H1 (cell line): ENCODE data around the gene RPS19. TPM values are rescaled to one million over a fixed set of nuclear protein-coding genes. Genes with fewer than 3 reads are reported as not detected.

ENCODE experiments used
- CTCF ChIA-PET: fragments of 300-600 bp; sonication (Branson Sonifier 250); formaldehyde crosslinking; loops from one replicate; lab custom pipeline; 2021; ENCODE audit not compliant: partially characterized antibody; lab: Charles Lee
- POLR2A ChIA-PET: fragments of 300-600 bp; sonication (Branson Sonifier 250); formaldehyde crosslinking; loops from one replicate; lab custom pipeline; 2021; ENCODE audit warnings: inconsistent platforms; ENCODE audit not compliant: partially characterized antibody; lab: Charles Lee
- DNase-seq, 2 experiments: peaks; one replicate each; pipeline versions ENCODE4 v3.0.0 to v3.0.0-alpha.2; 2010 to 2022; ENCODE audit warnings: low spot score in 2 of 2, low read depth in 1 of 2, mixed read lengths in 1 of 2
- FAIRE-seq: peaks from 2 replicates; lab custom pipeline; 2011; peaks lifted over from hg19 to GRCh38; lab: Jason Lieb, UNC
- H2AFZ ChIP-seq: 2 replicates; pipeline ENCODE4 v1.8.1; 2012; ENCODE audit warnings: low read length, inconsistent platforms
- H2AK5ac ChIP-seq: 2 replicates; pipeline ENCODE4 v1.6.1; 2013; ENCODE audit warnings: low read depth, low read length
- H2BK120ac ChIP-seq: replicated peaks from 2 replicates; pipeline ENCODE3; 2013; ENCODE audit warnings: low read depth, low read length, inconsistent platforms
- H2BK12ac ChIP-seq: 2 replicates; pipeline ENCODE4 v1.6.1; 2013; ENCODE audit warnings: low read depth, low read length
- H2BK15ac ChIP-seq: 2 replicates; pipeline ENCODE4 v1.6.1; 2013; ENCODE audit warnings: low read length
- H2BK20ac ChIP-seq: 2 replicates; pipeline ENCODE4 v1.6.1; 2013; ENCODE audit warnings: low read length
- H2BK5ac ChIP-seq: 2 replicates; pipeline ENCODE4 v1.6.1; 2013; ENCODE audit warnings: low read depth, low read length
- H3K14ac ChIP-seq: 2 replicates; pipeline ENCODE4 v1.6.1; 2013; ENCODE audit warnings: inconsistent platforms; ENCODE audit not compliant: insufficient read length
- H3K18ac ChIP-seq: 2 replicates; pipeline ENCODE4 v1.6.1; 2013; ENCODE audit warnings: low read length; ENCODE audit errors: extremely low read depth
- H3K23ac ChIP-seq: 2 replicates; pipeline ENCODE4 v1.6.1; 2013; ENCODE audit warnings: inconsistent platforms; ENCODE audit not compliant: insufficient read length
- H3K23me2 ChIP-seq: 2 replicates; pipeline ENCODE4 v1.6.1; 2013; ENCODE audit warnings: low read depth, low read length
- H3K27ac ChIP-seq: 2 replicates; pipeline ENCODE4 v1.6.1; 2011; ENCODE audit warnings: low read depth, low read length, inconsistent platforms
- H3K27me3 ChIP-seq, 4 experiments: replicated peaks in 1 of 4; 1 replicate in 1 of 4; 2 replicates in 3 of 4; pipeline versions ENCODE4 v1.6.1 to v1.8.1; 2011 to 2013; ENCODE audit warnings: low read length in 3 of 4, mild to moderate bottlenecking in 3 of 4, inconsistent platforms in 2 of 4, mixed read lengths in 2 of 4, moderate library complexity in 1 of 4; ENCODE audit not compliant: control insufficient read depth in 3 of 4, insufficient read depth in 3 of 4; ENCODE audit errors: extremely low read depth in 1 of 4
- H3K36me3 ChIP-seq, 4 experiments: 2 replicates each; pipeline versions ENCODE4 v1.6.1 to v1.8.1; 2011 to 2013; ENCODE audit warnings: mild to moderate bottlenecking in 4 of 4, low read length in 3 of 4, moderate library complexity in 2 of 4, control low read depth in 1 of 4, inconsistent platforms in 1 of 4; ENCODE audit not compliant: insufficient read depth in 4 of 4, control insufficient read depth in 2 of 4
- H3K4ac ChIP-seq: replicated peaks from 2 replicates; pipeline ENCODE3; 2013; ENCODE audit warnings: low read length, low read depth, mixed read lengths, inconsistent platforms; ENCODE audit not compliant: insufficient read length
- H3K4me1 ChIP-seq, 4 experiments: replicated peaks in 1 of 4; 1 replicate in 1 of 4; 2 replicates in 3 of 4; pipeline versions ENCODE4 v1.6.1 to v1.8.1; 2011 to 2013; ENCODE audit warnings: low read length in 3 of 4, inconsistent platforms in 2 of 4, mixed read lengths in 1 of 4; ENCODE audit not compliant: insufficient read depth in 4 of 4, control insufficient read depth in 3 of 4
- H3K4me2 ChIP-seq, 2 experiments: 2 replicates each; pipeline versions ENCODE4 v1.6.1 to v1.8.1; 2011 to 2013; ENCODE audit warnings: low read depth in 2 of 2, low read length in 2 of 2, control low read depth in 1 of 2, inconsistent platforms in 1 of 2, mild to moderate bottlenecking in 1 of 2; ENCODE audit not compliant: insufficient read depth in 1 of 2
- H3K4me3 ChIP-seq, 4 experiments: fragments of 200-600, 300-600 bp in 1 of 4; sonication (generic), shearing (Covaris generic), sonication (Bioruptor Twin) in 1 of 4; 2 replicates each; pipeline versions ENCODE4 v1.5.1 to v1.8.1; 2011 to 2016; ENCODE audit warnings: low read length in 4 of 4, low read depth in 3 of 4, control low read depth in 2 of 4, inconsistent platforms in 2 of 4, mild to moderate bottlenecking in 2 of 4, mixed read lengths in 1 of 4, moderate library complexity in 1 of 4; ENCODE audit not compliant: insufficient read depth in 2 of 4; ENCODE audit errors: extremely low read depth in 1 of 4
- H3K56ac ChIP-seq: replicated peaks from 2 replicates; pipeline ENCODE3; 2013; ENCODE audit warnings: low read depth, mild to moderate bottlenecking, mixed read lengths, low read length, inconsistent platforms; ENCODE audit not compliant: insufficient read length
- H3K79me1 ChIP-seq: 2 replicates; pipeline ENCODE4 v1.6.1; 2013; ENCODE audit warnings: low read depth, low read length, control low read depth
- H3K79me2 ChIP-seq, 2 experiments: 2 replicates each; pipeline versions ENCODE4 v1.6.1 to v1.8.1; 2012 to 2013; ENCODE audit warnings: low read length in 2 of 2, mild to moderate bottlenecking in 2 of 2, inconsistent platforms in 1 of 2; ENCODE audit not compliant: insufficient read depth in 2 of 2, control insufficient read depth in 1 of 2
- H3K9ac ChIP-seq, 4 experiments: replicated peaks in 1 of 4; 1 replicate in 1 of 4; 2 replicates in 3 of 4; pipeline versions ENCODE4 v1.6.1 to v1.8.1; 2011 to 2013; ENCODE audit warnings: low read depth in 3 of 4, low read length in 3 of 4, control low read depth in 2 of 4, mild to moderate bottlenecking in 2 of 4, moderate library complexity in 2 of 4, inconsistent platforms in 1 of 4; ENCODE audit errors: extremely low read depth in 1 of 4
- H3K9me3 ChIP-seq, 2 experiments: 2 replicates each; pipeline versions ENCODE4 v1.6.1 to v1.8.1; 2012 to 2013; ENCODE audit warnings: mild to moderate bottlenecking in 2 of 2, moderate library complexity in 2 of 2, control low read depth in 1 of 2, inconsistent platforms in 1 of 2, low read depth in 1 of 2, low read length in 1 of 2, mixed read lengths in 1 of 2; ENCODE audit not compliant: insufficient read depth in 2 of 2
- H4K20me1 ChIP-seq, 2 experiments: replicated peaks in 1 of 2; 2 replicates each; pipeline versions ENCODE3 to v1.8.1; 2011 to 2013; ENCODE audit warnings: inconsistent platforms in 2 of 2, low read length in 2 of 2, mild to moderate bottlenecking in 1 of 2; ENCODE audit not compliant: insufficient read depth in 2 of 2, control insufficient read depth in 1 of 2
- H4K5ac ChIP-seq: 2 replicates; pipeline ENCODE4 v1.6.1; 2013; ENCODE audit warnings: low read length, low read depth, mixed read lengths, inconsistent platforms; ENCODE audit not compliant: insufficient read length
- H4K8ac ChIP-seq: 2 replicates; pipeline ENCODE4 v1.8.0; 2013; ENCODE audit warnings: mild to moderate bottlenecking, moderate library complexity, low read length, inconsistent platforms; ENCODE audit not compliant: insufficient read depth; ENCODE audit errors: extremely low read depth
- H4K91ac ChIP-seq: replicated peaks from 2 replicates; pipeline ENCODE3; 2013; ENCODE audit warnings: low read length, mixed read lengths, inconsistent platforms; ENCODE audit not compliant: insufficient read length
- BCL11A ChIP-seq, 2 experiments: IDR thresholded peaks; one replicate each; pipeline ENCODE4 v1.6.1; 2011; ENCODE audit warnings: low read depth in 2 of 2, low read length in 2 of 2, mild to moderate bottlenecking in 2 of 2
- CTCF ChIP-seq, 3 experiments: IDR thresholded peaks; 1 replicate in 2 of 3; 2 replicates in 1 of 3; pipeline versions ENCODE4 v1.5.1 to v1.6.1; 2011; ENCODE audit warnings: low read length in 3 of 3, mild to moderate bottlenecking in 3 of 3, inconsistent platforms in 2 of 3, low read depth in 1 of 3, moderate library complexity in 1 of 3; ENCODE audit not compliant: insufficient read depth in 1 of 3; ENCODE audit errors: control extremely low read depth in 1 of 3
- EGR1 ChIP-seq: IDR thresholded peaks from 2 replicates; pipeline ENCODE4 v1.6.1; 2011; ENCODE audit warnings: low read depth, low read length, borderline replicate concordance
- GTF2F1 ChIP-seq: IDR thresholded peaks from 2 replicates; pipeline ENCODE4 v1.6.1; 2012; ENCODE audit warnings: low read depth, low read length, improper control_type of control experiment, borderline replicate concordance
- NANOG ChIP-seq: IDR thresholded peaks from 2 replicates; pipeline ENCODE4 v1.6.1; 2011; ENCODE audit warnings: low read length, low read depth, mild to moderate bottlenecking, inconsistent platforms; ENCODE audit not compliant: insufficient read depth, poor library complexity, severe bottlenecking
- SUZ12 ChIP-seq: fragments of 200-600 bp; sonication (generic); IDR thresholded peaks from 2 replicates; pipeline ENCODE4 v1.6.1; 2012; ENCODE audit warnings: mild to moderate bottlenecking, inconsistent platforms, low read length, moderate library complexity, mixed read lengths
- TBP ChIP-seq: IDR thresholded peaks from 2 replicates; pipeline ENCODE4 v1.6.1; 2011; ENCODE audit warnings: low read depth, low read length, improper control_type of control experiment
- TCF12 ChIP-seq: IDR thresholded peaks from 2 replicates; pipeline ENCODE4 v1.6.1; 2011; ENCODE audit warnings: low read depth, mild to moderate bottlenecking, low read length
- YY1 ChIP-seq: IDR thresholded peaks from 2 replicates; pipeline ENCODE4 v1.6.1; 2011; ENCODE audit warnings: low read depth, mild to moderate bottlenecking, low read length
- WGBS, 2 experiments: shearing (Covaris generic) in 1 of 2; methylation state at CpG; one replicate each; pipeline versions ENCODE4 v1.1.6 to v1.1.7; 2013 to 2015; ENCODE audit warnings: low lambda C conversion rate in 2 of 2, mixed read lengths in 2 of 2, inconsistent platforms in 1 of 2, low coverage in 1 of 2, missing lambda C conversion rate in 1 of 2; ENCODE audit not compliant: insufficient replicate concordance in 2 of 2, insufficient coverage in 1 of 2, insufficient read length in 1 of 2; ENCODE audit errors: extremely low coverage in 1 of 2, missing lambda C conversion rate in 1 of 2; 5-methylcytosine and 5-hydroxymethylcytosine counted together
- polyA plus RNA-seq, 7 experiments: library from polyadenylated mRNA; depleted of rRNA in 3 of 7; stranded (reverse) in 5 of 7; unstranded in 2 of 7; fragments of >200 nt in 5 of 7; fragments of 200-250 nt in 2 of 7; gene quantifications; 1 replicate in 5 of 7; 2 replicates in 1 of 7; 4 replicates in 1 of 7; pipeline versions ENCODE4 v1.2.1 to v1.2.3, GENCODE V29; 2011 to 2013; ENCODE audit warnings: missing spikeins in 2 of 7, mixed read lengths in 2 of 7
- total RNA-seq: library from RNA; stranded (reverse); fragmentation: NEBNext Ultra II Directional; extraction: Animal tissue kit (Norgen Biotek cat#: 25700); gene quantifications from 2 replicates; pipeline ENCODE4 v1.2.1, GENCODE V29; 2021

RPS19 gene
- total and polyA plus RNA-seq, 2 of the 8 experiments (the other 6 are each of a cell fraction or from before 2014, with no cell fraction given) = 2,817 to 5,751 TPM

GRCh38 chr19:41879670-41880328 is 19.7 kb downstream of the RPS19 start:
- CTCF ChIA-PET = interaction anchor here (0.7 to 1.0 kb wide), 2 partner anchors 54 to 509 kb away, joined by 3 read pairs; no protein-coding TSS in a partner anchor
- TF ChIP-seq TBP (no peak), EGR1 (no peak), NANOG (no peak), TCF12 (no peak), GTF2F1 (no peak), SUZ12 (no peak), BCL11A (IDR thresholded peaks at IDR 0.05; ENCODE audit: low read depth in 2 of 2, low read length in 2 of 2) (no peak), YY1 (no peak), CTCF (IDR thresholded peaks at IDR 0.05; ENCODE audit: control extremely low read depth in 1 of 3, insufficient read depth in 1 of 3, low read depth in 1 of 3, low read length in 3 of 3) (no peak)

More at GRCh38 chr19:41879670-41880328, 19.7 kb downstream of the RPS19 start:
- Histone ChIP-seq H3K79me1 (no peaks in the 10 kb centered on the region), H3K9me3 (no peaks in the 10 kb centered on the region), H3K4me3 (no peak overlapping the region), H2AFZ (no peak overlapping the region), H3K4ac (no peak overlapping the region), H2BK120ac (no peak overlapping the region), H3K18ac (no peak overlapping the region), H2BK20ac (no peak overlapping the region), H3K4me1 (peaks cover 0 to 5% (median 2%) of the 10 kb centered on the region in 4 experiments; a peak in 5 of 7 replicates), H3K4me2 (no peak overlapping the region), H2AK5ac (no peak overlapping the region), H3K27me3 (peaks cover 1 to 19% (median 17%) of the 10 kb centered on the region in 4 experiments; a peak in 6 of 7 replicates), H3K14ac (no peak overlapping the region), H3K9ac (no peak overlapping the region), H3K56ac (no peak overlapping the region), H2BK15ac (no peak overlapping the region), H3K23ac (no peak overlapping the region), H3K27ac (no peak overlapping the region), H3K79me2 (peaks cover 0 to 2% of the 10 kb centered on the region in 2 experiments; a peak in 1 of 4 replicates), H4K91ac (no peak overlapping the region), H2BK12ac (no peak overlapping the region), H2BK5ac (no peak overlapping the region), H4K20me1 (no peaks in the 10 kb centered on the region), H3K36me3 (no peaks in the 10 kb centered on the region), H4K8ac (no peak overlapping the region; the same call in 1 of the 2 replicates), H3K23me2 (peaks cover 16% of the 10 kb centered on the region; the same call in 1 of the 2 replicates), H4K5ac (no peak overlapping the region)
- no peak for DNase-seq
- FAIRE-seq = no peak
- POLR2A ChIA-PET = interaction anchor here (0.7 to 13.9 kb wide), 3 partner anchors 11 to 442 kb away, joined by 5 to 298 read pairs (median 7); partner anchors contain the start of gene RPS19
- 86% methylated on average over 7 of the region's 7 CpGs; no CpG with 5 or more reads in 1 of the 2 experiments for WGBS, 2 experiments
